SU-DHL-6 (cell line): Measurements from ENCODE around the gene COL13A1.

Source experiments
- H2AFZ ChIP-seq: fragments of 200-600 bp; sonication (generic); 2 replicates; pipeline ENCODE4 v1.6.1; 2014; ENCODE audit warnings: low read depth, mild to moderate bottlenecking, moderate library complexity, mixed read lengths, antibody characterized with exemption, low read length; ENCODE audit not compliant: severe bottlenecking
- H3F3A ChIP-seq: fragments of 200-600 bp; shearing (Covaris generic); 2 replicates; pipeline ENCODE4 v1.6.0; 2016; ENCODE audit warnings: antibody characterized with exemption, mild to moderate bottlenecking; ENCODE audit not compliant: insufficient read depth
- H3K27ac ChIP-seq: fragments of 200-600 bp; sonication (generic); 2 replicates; pipeline ENCODE4 v1.5.1; 2016; ENCODE audit warnings: low read depth, mild to moderate bottlenecking, low read length, moderate library complexity, mixed read lengths
- H3K27me3 ChIP-seq: fragments of 200-600 bp; sonication (generic), shearing (Covaris generic); 2 replicates; pipeline ENCODE4 v1.6.0; 2014; ENCODE audit warnings: mild to moderate bottlenecking, low read length
- H3K36me3 ChIP-seq: fragments of 200-600 bp; sonication (generic); 2 replicates; pipeline ENCODE4 v1.6.1; 2014; ENCODE audit warnings: mild to moderate bottlenecking, low read length, mixed read lengths
- H3K4me2 ChIP-seq: fragments of 300-600, 200-600 bp; shearing (Covaris generic), sonication (generic); 2 replicates; pipeline ENCODE4 v1.6.0; 2014; ENCODE audit warnings: low read length, low read depth, mild to moderate bottlenecking; ENCODE audit not compliant: poor library complexity, severe bottlenecking
- H3K4me3 ChIP-seq: fragments of 200-600 bp; sonication (generic); 2 replicates; pipeline ENCODE4 v1.5.1; 2014; ENCODE audit warnings: antibody characterized with exemption, low read length, mild to moderate bottlenecking, mixed read lengths; ENCODE audit not compliant: insufficient read depth, poor library complexity, severe bottlenecking
- H3K79me2 ChIP-seq: fragments of 200-600 bp; sonication (generic); 2 replicates; pipeline ENCODE4 v1.6.1; 2014; ENCODE audit warnings: mild to moderate bottlenecking, low read length, moderate library complexity; ENCODE audit not compliant: insufficient read depth
- H3K9ac ChIP-seq: fragments of 200-600 bp; sonication (generic); 2 replicates; pipeline ENCODE4 v1.7.0; 2014; ENCODE audit warnings: mild to moderate bottlenecking, low read length
- H3K9me2 ChIP-seq: fragments of 200-600 bp; sonication (generic); replicated peaks from 2 replicates; pipeline ENCODE4 v1.6.1; 2014; ENCODE audit warnings: low read length; ENCODE audit not compliant: insufficient read depth
- H3K9me3 ChIP-seq: fragments of 200-600 bp; sonication (generic); 2 replicates; pipeline ENCODE4 v1.6.1; 2014; ENCODE audit warnings: low read length, mixed read lengths; ENCODE audit not compliant: insufficient read depth
- H4K20me1 ChIP-seq: fragments of 200-600 bp; sonication (generic); 2 replicates; pipeline ENCODE4 v1.6.1; 2014; ENCODE audit warnings: low read depth, mild to moderate bottlenecking, antibody characterized with exemption, low read length, moderate library complexity, mixed read lengths
- CTCF ChIP-seq: fragments of 200-600 bp; sonication (generic); IDR thresholded peaks from one replicate; pipeline ENCODE4 v1.5.1; 2017; ENCODE audit warnings: antibody characterized with exemption, mild to moderate bottlenecking, low read length, moderate library complexity; ENCODE audit not compliant: insufficient read depth, poor library complexity, severe bottlenecking
- EZH2phosphoT487 ChIP-seq: fragments of 200-600 bp; sonication (generic), shearing (Covaris generic); conservative IDR thresholded peaks from 2 replicates; pipeline ENCODE4 v1.6.1; 2018; ENCODE audit warnings: mild to moderate bottlenecking, antibody characterized with exemption, low read length, moderate library complexity, mixed read lengths

COL13A1 gene

GRCh38 chr10:69850440-69850839 is 48.7 kb downstream of the COL13A1 start:
- TF ChIP-seq CTCF (no peak), EZH2phosphoT487 (no peak)
- Histone ChIP-seq H3K9me3 (no peaks in the 10 kb centered on the region), H4K20me1 (no peaks in the 10 kb centered on the region), H3K4me2 (no peak overlapping the region), H3K9me2 (no peaks in the 10 kb centered on the region), H3F3A (no peaks in the 10 kb centered on the region), H3K27me3 (no peaks in the 10 kb centered on the region), H3K36me3 (no peaks in the 10 kb centered on the region), H3K27ac (no peak overlapping the region), H3K9ac (no peak overlapping the region), H3K79me2 (no peaks in the 10 kb centered on the region), H2AFZ (no peak overlapping the region), H3K4me3 (no peak overlapping the region)

DNA sequence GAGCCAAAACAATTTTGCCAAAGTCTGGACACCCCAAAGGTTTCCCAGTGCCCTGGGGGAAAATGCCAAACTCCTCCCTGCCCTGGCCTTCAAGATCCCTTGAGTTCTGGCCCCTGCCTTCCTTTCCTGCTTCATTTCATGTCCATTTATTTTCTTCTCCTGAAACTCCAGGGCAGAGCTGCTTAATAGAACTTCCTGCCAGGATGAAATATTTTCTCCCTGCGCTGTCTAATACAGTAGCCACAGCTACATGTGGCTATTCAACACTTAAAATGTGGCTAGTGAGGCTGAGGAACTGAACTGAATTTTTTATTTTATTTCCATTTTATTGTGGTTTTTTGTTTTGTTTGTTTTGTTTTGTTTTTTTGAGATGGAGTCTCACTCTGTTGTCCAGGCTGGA is 49.6 kb downstream of the COL13A1 start:
- TF ChIP-seq CTCF: no peak
- TF ChIP-seq EZH2phosphoT487: no peak
- Histone ChIP-seq H3F3A (no peaks in the 10 kb centered on the region), H3K4me2 (no peak overlapping the region), H2AFZ (no peak overlapping the region), H3K27me3 (no peaks in the 10 kb centered on the region), H3K4me3 (no peak overlapping the region), H3K9me3 (no peaks in the 10 kb centered on the region), H3K79me2 (no peaks in the 10 kb centered on the region), H3K9ac (no peak overlapping the region), H4K20me1 (no peaks in the 10 kb centered on the region), H3K9me2 (no peaks in the 10 kb centered on the region), H3K36me3 (no peaks in the 10 kb centered on the region), H3K27ac (no peak overlapping the region)

- Histone ChIP-seq H3K9ac (no peak overlapping the region), H3K27ac (no peak overlapping the region), H3K79me2 (no peaks in the 10 kb centered on the region), H2AFZ (no peak overlapping the region), H3K27me3 (no peaks in the 10 kb centered on the region), H3F3A (no peaks in the 10 kb centered on the region), H3K4me3 (no peak overlapping the region), H3K4me2 (no peak overlapping the region), H3K9me2 (no peaks in the 10 kb centered on the region), H3K36me3 (no peaks in the 10 kb centered on the region), H4K20me1 (no peaks in the 10 kb centered on the region), H3K9me3 (no peaks in the 10 kb centered on the region)
- TF ChIP-seq CTCF (no peak), EZH2phosphoT487 (no peak)
These were observed 51.4 kb downstream of the COL13A1 start for GRCh38 chr10:69853064-69853463.
